ENCODE data around the gene ZNF69. TPM values are rescaled to one million over a fixed set of nuclear protein-coding genes. Genes with fewer than 3 reads are reported as not detected.
"Not testable (repeated sequence)": the region's sequence is repeated elsewhere in the genome, so short reads cannot be mapped to it uniquely, and the experiment has no call there.

The ZNF69 gene
- total RNA-seq, 1 experiment from 2014 or later, result 9.5 TPM

GRCh38 chr19:11860721-11861120, 26.9 kb upstream of the ZNF69 start:
- TF ChIP-seq SIN3A (IDR thresholded peaks at IDR 0.05; ENCODE audit: borderline replicate concordance, insufficient read depth, low read depth, low read length) (no peak), POLR2AphosphoS5 (IDR thresholded peaks at IDR 0.05; ENCODE audit: low read depth, low read length) (no peak), TCF7L2 (IDR thresholded peaks at IDR 0.05; ENCODE audit: low read depth, low read length) (no peak), REST (IDR thresholded peaks at IDR 0.05; ENCODE audit: insufficient read depth in 1 of 2, low read depth in 2 of 2, low read length in 1 of 2) (no peak), CTCF (IDR thresholded peaks at IDR 0.05) (no peak)
- intact Hi-C loops (cut with micrococcal nuclease; ENCODE audit: unreplicated experiment), result no loop called here
- no peak for ATAC-seq
- ChIA-PET POLR2A (no interaction called here), CTCF (no interaction called here)
- no TSS peak for BruUV-seq (replicated peaks)
- Histone ChIP-seq H3K27me3 (ENCODE audit: control insufficient read depth, insufficient read depth, low read length) (no peaks in the 10 kb centered on the region), H3K9me3 (ENCODE audit: control insufficient read depth, insufficient read depth, low read depth, low read length) (peaks cover 7% of the 10 kb centered on the region; the same call in 1 of the 2 replicates), H3K36me3 (ENCODE audit: control insufficient read depth, insufficient read depth, low read length) (no peaks in the 10 kb centered on the region), H3K4me1 (ENCODE audit: control insufficient read depth, insufficient read depth, low read length) (no peaks in the 10 kb centered on the region), H3K4me3 (ENCODE audit: low read depth in 2 of 2, low read length in 2 of 2) (no peak overlapping the region), H3K27ac (ENCODE audit: low read length) (no peak overlapping the region)
- in situ Hi-C loops (cut with HindIII; ENCODE audit: low pct_unique_long_range_greater_than_20kb, low sequenced_read_pairs), result no loop called here
- no peak for DNase-seq (ENCODE audit: low read depth, low spot score)

GRCh38 chr19:11861301-11861700, 26.3 kb upstream of the ZNF69 start:
- Histone ChIP-seq H3K36me3 (ENCODE audit: control insufficient read depth, insufficient read depth, low read length) (no peaks in the 10 kb centered on the region), H3K9me3 (ENCODE audit: control insufficient read depth, insufficient read depth, low read depth, low read length) (peaks cover 9% of the 10 kb centered on the region; the same call in 1 of the 2 replicates), H3K4me3 (ENCODE audit: low read depth in 2 of 2, low read length in 2 of 2) (no peak overlapping the region), H3K4me1 (ENCODE audit: control insufficient read depth, insufficient read depth, low read length) (no peaks in the 10 kb centered on the region), H3K27me3 (ENCODE audit: control insufficient read depth, insufficient read depth, low read length) (no peaks in the 10 kb centered on the region), H3K27ac (ENCODE audit: low read length) (no peak overlapping the region)
- DNase-seq (ENCODE audit: low read depth, low spot score) (no peak), ATAC-seq (no peak)
- no peak for TF ChIP-seq CTCF (IDR thresholded peaks at IDR 0.05)
- TF ChIP-seq REST (IDR thresholded peaks at IDR 0.05; ENCODE audit: insufficient read depth in 1 of 2, low read depth in 2 of 2, low read length in 1 of 2), result no peak
- no peak for TF ChIP-seq POLR2AphosphoS5 (IDR thresholded peaks at IDR 0.05; ENCODE audit: low read depth, low read length)
- TF ChIP-seq SIN3A (IDR thresholded peaks at IDR 0.05; ENCODE audit: borderline replicate concordance, insufficient read depth, low read depth, low read length), result no peak
- TF ChIP-seq TCF7L2 (IDR thresholded peaks at IDR 0.05; ENCODE audit: low read depth, low read length), result no peak
- in situ Hi-C loops (cut with HindIII; ENCODE audit: low pct_unique_long_range_greater_than_20kb, low sequenced_read_pairs), result no loop called here
- ChIA-PET CTCF (no interaction called here), POLR2A (no interaction called here)
- no TSS peak for BruUV-seq (replicated peaks)
- intact Hi-C loops (cut with micrococcal nuclease; ENCODE audit: unreplicated experiment), result no loop called here

- ATAC-seq; CTCF ChIA-PET; H3K36me3 ChIP-seq (ENCODE audit: control insufficient read depth, insufficient read depth, low read length); DNase-seq (ENCODE audit: low read depth, low spot score); H3K27ac ChIP-seq (ENCODE audit: low read length); POLR2A ChIA-PET; H3K4me1 ChIP-seq (ENCODE audit: control insufficient read depth, insufficient read depth, low read length); intact Hi-C loops (cut with micrococcal nuclease; ENCODE audit: unreplicated experiment); H3K27me3 ChIP-seq (ENCODE audit: control insufficient read depth, insufficient read depth, low read length); in situ Hi-C loops (cut with HindIII; ENCODE audit: low pct_unique_long_range_greater_than_20kb, low sequenced_read_pairs); H3K4me3 ChIP-seq (ENCODE audit: low read depth in 2 of 2, low read length in 2 of 2): not testable (repeated sequence)
- peaks cover 29% of the 10 kb centered on the region for H3K9me3 ChIP-seq (ENCODE audit: control insufficient read depth, insufficient read depth, low read depth, low read length)
- TSS peak; percentile 48 for BruUV-seq (replicated peaks)
Measured at GRCh38 chr19:11867766-11868165, 19.8 kb upstream of the ZNF69 start.

Data from Panc1 (cell line).